ENCODE data around the gene KLHL29.

GRCh38 chr2:23611839-23612238, 226.9 kb downstream of the KLHL29 start:
- TF ChIP-seq CEBPB (IDR thresholded peaks at IDR 0.05; ENCODE audit: low read depth) (no peak), SP1 (IDR thresholded peaks at IDR 0.05; ENCODE audit: low read depth) (no peak), POLR2AphosphoS5 (IDR thresholded peaks at IDR 0.05; ENCODE audit: low read depth, low read length) (no peak), MAX (IDR thresholded peaks at IDR 0.05) (no peak), POLR2A (IDR thresholded peaks at IDR 0.05; ENCODE audit: borderline replicate concordance, extremely low read depth, insufficient read depth, insufficient read length) (no peak), CTCF (IDR thresholded peaks at IDR 0.05 in 2 of 3, conservative IDR thresholded peaks at IDR 0.05 in 1 of 3; ENCODE audit: borderline replicate concordance in 1 of 3, insufficient read depth in 1 of 3, low read depth in 2 of 3, low read length in 2 of 3) (no peak)
